Measurements from ENCODE around the gene ARF5.

Gene ARF5

DNA sequence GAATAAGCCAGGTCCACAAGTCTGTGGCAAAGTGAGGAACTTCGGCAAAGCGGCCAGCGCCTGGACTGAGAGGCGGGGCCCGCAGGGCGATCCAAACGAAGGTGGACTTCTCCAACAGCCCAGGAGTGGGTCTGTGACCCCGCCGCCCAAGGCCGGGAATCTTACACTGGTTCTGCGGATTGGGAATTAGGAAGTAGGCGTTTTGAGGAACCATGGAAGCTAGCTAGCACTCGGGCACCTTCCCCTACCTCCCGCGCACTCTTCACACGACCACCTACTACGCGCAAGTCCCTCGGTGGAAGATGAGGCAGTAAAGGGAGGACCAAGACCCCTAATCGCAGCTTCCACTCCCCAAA lies 570 bp upstream of the ARF5 start:
- Histone ChIP-seq H2AFZ (ENCODE audit: low read depth, low read length, severe bottlenecking) (peak overlapping the region; percentile 82), H3K4me3 (ENCODE audit: insufficient read depth, low read length, poor library complexity, severe bottlenecking) (peak overlapping the region; percentile 94), H3K79me2 (ENCODE audit: insufficient read depth, low read length) (peaks cover 26% of the 10 kb centered on the region), H3K27ac (ENCODE audit: low read depth, low read length) (no peak overlapping the region), H3K9me2 (replicated peaks; ENCODE audit: insufficient read depth, low read length) (no peaks in the 10 kb centered on the region), H3F3A (ENCODE audit: insufficient read depth) (0 out of 2 replicates have a peak, but pooled peaks cover 3% of the 10 kb centered on the region), H3K27me3 (ENCODE audit: low read length) (no peaks in the 10 kb centered on the region), H3K9me3 (ENCODE audit: insufficient read depth, low read length) (no peaks in the 10 kb centered on the region), H3K4me2 (ENCODE audit: low read depth, low read length, poor library complexity, severe bottlenecking) (peak overlapping the region; percentile 68), H3K36me3 (ENCODE audit: low read length) (no peaks in the 10 kb centered on the region), H4K20me1 (ENCODE audit: low read depth, low read length) (no peaks in the 10 kb centered on the region), H3K9ac (ENCODE audit: low read length) (peak overlapping the region; percentile 87)
- TF ChIP-seq, protein P1, sequence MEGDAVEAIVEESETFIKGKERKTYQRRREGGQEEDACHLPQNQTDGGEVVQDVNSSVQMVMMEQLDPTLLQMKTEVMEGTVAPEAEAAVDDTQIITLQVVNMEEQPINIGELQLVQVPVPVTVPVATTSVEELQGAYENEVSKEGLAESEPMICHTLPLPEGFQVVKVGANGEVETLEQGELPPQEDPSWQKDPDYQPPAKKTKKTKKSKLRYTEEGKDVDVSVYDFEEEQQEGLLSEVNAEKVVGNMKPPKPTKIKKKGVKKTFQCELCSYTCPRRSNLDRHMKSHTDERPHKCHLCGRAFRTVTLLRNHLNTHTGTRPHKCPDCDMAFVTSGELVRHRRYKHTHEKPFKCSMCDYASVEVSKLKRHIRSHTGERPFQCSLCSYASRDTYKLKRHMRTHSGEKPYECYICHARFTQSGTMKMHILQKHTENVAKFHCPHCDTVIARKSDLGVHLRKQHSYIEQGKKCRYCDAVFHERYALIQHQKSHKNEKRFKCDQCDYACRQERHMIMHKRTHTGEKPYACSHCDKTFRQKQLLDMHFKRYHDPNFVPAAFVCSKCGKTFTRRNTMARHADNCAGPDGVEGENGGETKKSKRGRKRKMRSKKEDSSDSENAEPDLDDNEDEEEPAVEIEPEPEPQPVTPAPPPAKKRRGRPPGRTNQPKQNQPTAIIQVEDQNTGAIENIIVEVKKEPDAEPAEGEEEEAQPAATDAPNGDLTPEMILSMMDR (IDR thresholded peaks at IDR 0.05; ENCODE audit: insufficient read depth, low read length, poor library complexity, severe bottlenecking): no peak
- no peak for TF ChIP-seq EZH2phosphoT487 (conservative IDR thresholded peaks at IDR 0.05; ENCODE audit: low read length)

DNA sequence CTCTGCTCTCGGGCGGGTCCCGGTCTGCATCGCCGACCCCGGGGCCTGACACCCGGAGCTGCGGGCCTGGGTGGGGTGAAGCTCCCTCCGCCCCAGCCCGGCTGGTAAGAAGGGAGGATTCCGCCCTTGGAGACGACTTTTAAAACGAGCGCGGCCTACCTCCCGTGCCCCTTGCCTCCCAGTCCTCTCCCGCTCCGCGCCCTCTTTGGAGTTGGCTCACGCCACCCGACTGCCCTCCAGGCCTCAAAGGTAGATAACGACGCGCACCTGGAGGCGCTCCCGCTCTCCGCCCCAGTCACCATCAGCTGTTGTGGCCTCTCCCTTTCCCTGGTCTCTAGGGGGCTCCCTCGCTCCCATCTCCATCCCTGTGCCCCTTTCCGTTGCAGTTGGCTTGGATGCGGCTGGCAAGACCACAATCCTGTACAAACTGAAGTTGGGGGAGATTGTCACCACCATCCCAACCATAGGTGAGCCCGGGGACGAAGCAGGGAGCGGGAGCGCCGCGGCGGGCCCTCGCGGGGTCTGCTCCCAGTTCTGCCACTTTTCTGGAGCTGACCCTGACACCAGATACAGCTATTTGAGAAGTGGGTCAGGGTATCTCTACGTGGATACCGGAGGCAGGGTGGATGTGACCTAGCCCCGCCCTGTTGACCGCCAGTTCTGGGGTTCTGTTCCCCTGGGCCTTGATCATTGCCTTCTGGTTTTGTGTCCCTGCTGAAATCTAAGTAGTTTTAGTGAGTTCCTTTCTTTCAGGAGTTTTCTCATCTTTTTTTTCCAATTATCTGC lies 679 bp downstream of the ARF5 start:
- no peaks in the 10 kb centered on the region for H3K9me2 ChIP-seq (replicated peaks; ENCODE audit: insufficient read depth, low read length)
- peak overlapping the region; percentile 87 for H3K9ac ChIP-seq (ENCODE audit: low read length)
- peak overlapping the region; percentile 26; the same call in 1 of the 2 replicates for H3K27ac ChIP-seq (ENCODE audit: low read depth, low read length)
- H4K20me1 ChIP-seq (ENCODE audit: low read depth, low read length): no peaks in the 10 kb centered on the region
- no peaks in the 10 kb centered on the region for H3K9me3 ChIP-seq (ENCODE audit: insufficient read depth, low read length)
- no peak for TF ChIP-seq EZH2phosphoT487 (conservative IDR thresholded peaks at IDR 0.05; ENCODE audit: low read length)
- TF ChIP-seq, protein P1 (IDR thresholded peaks at IDR 0.05; ENCODE audit: insufficient read depth, low read length, poor library complexity, severe bottlenecking): peak; percentile 53
- H3K27me3 ChIP-seq (ENCODE audit: low read length): no peaks in the 10 kb centered on the region
- H3K4me2 ChIP-seq (ENCODE audit: low read depth, low read length, poor library complexity, severe bottlenecking): peak overlapping the region; percentile 68
- peak overlapping the region; percentile 94 for H3K4me3 ChIP-seq (ENCODE audit: insufficient read depth, low read length, poor library complexity, severe bottlenecking)
- H3F3A ChIP-seq (ENCODE audit: insufficient read depth): 0 out of 2 replicates have a peak, but pooled peaks cover 3% of the 10 kb centered on the region
- no peaks in the 10 kb centered on the region for H3K36me3 ChIP-seq (ENCODE audit: low read length)
- peaks cover 21% of the 10 kb centered on the region for H3K79me2 ChIP-seq (ENCODE audit: insufficient read depth, low read length)
- H2AFZ ChIP-seq (ENCODE audit: low read depth, low read length, severe bottlenecking): peak overlapping the region; percentile 82

- Histone ChIP-seq H3K79me2 (ENCODE audit: insufficient read depth, low read length) (peaks cover 11% of the 10 kb centered on the region), H3K36me3 (ENCODE audit: low read length) (no peaks in the 10 kb centered on the region), H4K20me1 (ENCODE audit: low read depth, low read length) (no peaks in the 10 kb centered on the region), H3K4me3 (ENCODE audit: insufficient read depth, low read length, poor library complexity, severe bottlenecking) (no peak overlapping the region), H2AFZ (ENCODE audit: low read depth, low read length, severe bottlenecking) (no peak overlapping the region), H3K9me2 (replicated peaks; ENCODE audit: insufficient read depth, low read length) (no peaks in the 10 kb centered on the region), H3F3A (ENCODE audit: insufficient read depth) (0 out of 2 replicates have a peak, but pooled peaks cover 3% of the 10 kb centered on the region), H3K27me3 (ENCODE audit: low read length) (no peaks in the 10 kb centered on the region), H3K27ac (ENCODE audit: low read depth, low read length) (no peak overlapping the region), H3K9ac (ENCODE audit: low read length) (no peak overlapping the region), H3K9me3 (ENCODE audit: insufficient read depth, low read length) (no peaks in the 10 kb centered on the region), H3K4me2 (ENCODE audit: low read depth, low read length, poor library complexity, severe bottlenecking) (no peak overlapping the region)
- TF ChIP-seq EZH2phosphoT487 (conservative IDR thresholded peaks at IDR 0.05; ENCODE audit: low read length): no peak
- TF ChIP-seq, protein P1 (IDR thresholded peaks at IDR 0.05; ENCODE audit: insufficient read depth, low read length, poor library complexity, severe bottlenecking): no peak
Observed at GRCh38 chr7:127589896-127590295, 1.7 kb downstream of the ARF5 start.

Measured in SU-DHL-6 (cell line).